Neural progenitor cell (in vitro differentiated cells): ENCODE data around the gene TXNRD1. TPM values are rescaled to one million over a fixed set of nuclear protein-coding genes. Genes with fewer than 3 reads are reported as not detected.

Source experiments
- DNase-seq: peaks from one replicate; pipeline ENCODE4 v3.0.0-alpha.2; 2016; ENCODE audit warnings: low spot score
- H2AFZ ChIP-seq: fragments of 200-600 bp; sonication (generic); replicated peaks from 2 replicates; pipeline ENCODE4 v1.6.1; 2016; ENCODE audit warnings: antibody characterized with exemption
- H3F3A ChIP-seq: fragments of 200-600 bp; sonication (generic); 2 replicates; pipeline ENCODE4 v1.6.1; 2016; ENCODE audit warnings: antibody characterized with exemption, low read depth
- H3K27ac ChIP-seq: fragments of 200-600 bp; sonication (generic); 2 replicates; pipeline ENCODE4 v1.5.1; 2016; ENCODE audit warnings: mild to moderate bottlenecking
- H3K27me3 ChIP-seq: fragments of 200-600 bp; sonication (generic); 2 replicates; pipeline ENCODE4 v1.6.1; 2016; ENCODE audit warnings: mild to moderate bottlenecking, moderate library complexity
- H3K36me3 ChIP-seq: fragments of 200-600 bp; sonication (generic); 2 replicates; pipeline ENCODE4 v1.5.1; 2016
- H3K4me1 ChIP-seq: fragments of 200-600 bp; sonication (generic); 2 replicates; pipeline ENCODE4 v1.6.1; 2016; ENCODE audit warnings: mixed run types
- H3K4me2 ChIP-seq: fragments of 200-600 bp; sonication (generic); 2 replicates; pipeline ENCODE4 v1.6.1; 2016
- H3K4me3 ChIP-seq: fragments of 200-600 bp; sonication (generic); 2 replicates; pipeline ENCODE4 v1.5.1; 2016
- H3K79me2 ChIP-seq: fragments of 200-600 bp; sonication (generic); 2 replicates; pipeline ENCODE4 v1.6.1; 2016; ENCODE audit warnings: low read depth
- H3K9ac ChIP-seq: fragments of 200-600 bp; sonication (generic); 2 replicates; pipeline ENCODE4 v1.6.1; 2016
- H3K9me3 ChIP-seq: fragments of 200-600 bp; sonication (generic); 2 replicates; pipeline ENCODE4 v1.5.1; 2016; ENCODE audit warnings: low read depth
- H4K20me1 ChIP-seq: fragments of 200-600 bp; sonication (generic); 2 replicates; pipeline ENCODE4 v1.6.1; 2016; ENCODE audit warnings: low read depth
- H3K27ac Mint-ChIP-seq: 3 replicates; pipeline ENCODE4 v1.8.0; 2021; ENCODE audit warnings: mixed read lengths
- H3K27me3 Mint-ChIP-seq: 2 replicates; pipeline ENCODE4 v1.8.0; 2022; ENCODE audit warnings: low read depth, mild to moderate bottlenecking, inconsistent platforms, moderate library complexity, mixed read lengths; ENCODE audit not compliant: insufficient read depth
- H3K36me3 Mint-ChIP-seq: 3 replicates; pipeline ENCODE4 v1.8.0; 2021; ENCODE audit warnings: mixed read lengths
- H3K4me1 Mint-ChIP-seq: 3 replicates; pipeline ENCODE4 v1.8.0; 2021; ENCODE audit warnings: mixed read lengths
- H3K4me3 Mint-ChIP-seq: 3 replicates; pipeline ENCODE4 v1.8.0; 2021; ENCODE audit warnings: mild to moderate bottlenecking, moderate library complexity, mixed read lengths
- H3K9me3 Mint-ChIP-seq: 3 replicates; pipeline ENCODE4 v1.8.0; 2020; ENCODE audit warnings: mixed read lengths
- EZH2 ChIP-seq: fragments of 200-600 bp; sonication (generic); IDR thresholded peaks from 2 replicates; pipeline ENCODE4 v1.6.1; 2017; ENCODE audit warnings: antibody characterized with exemption, mild to moderate bottlenecking, moderate library complexity
- EZH2phosphoT487 ChIP-seq: fragments of 200-600 bp; sonication (generic); IDR thresholded peaks from 2 replicates; pipeline ENCODE4 v1.6.1; 2017; ENCODE audit warnings: antibody characterized with exemption
- total RNA-seq: library from RNA; depleted of rRNA; stranded (reverse); fragments of >200 nt; gene quantifications from 2 replicates; pipeline ENCODE4 v1.2.3, GENCODE V29; 2015; ENCODE audit warnings: low replicate concordance
- TF ChIP-seq, protein P1 (sequence below): fragments of 200-600 bp; sonication (generic); IDR thresholded peaks from 2 replicates; pipeline ENCODE4 v1.5.1; 2017; ENCODE audit warnings: antibody characterized with exemption, mild to moderate bottlenecking

Gene TXNRD1
- total RNA-seq, 1 donor from 2014 or later = 99.8 TPM

DNA sequence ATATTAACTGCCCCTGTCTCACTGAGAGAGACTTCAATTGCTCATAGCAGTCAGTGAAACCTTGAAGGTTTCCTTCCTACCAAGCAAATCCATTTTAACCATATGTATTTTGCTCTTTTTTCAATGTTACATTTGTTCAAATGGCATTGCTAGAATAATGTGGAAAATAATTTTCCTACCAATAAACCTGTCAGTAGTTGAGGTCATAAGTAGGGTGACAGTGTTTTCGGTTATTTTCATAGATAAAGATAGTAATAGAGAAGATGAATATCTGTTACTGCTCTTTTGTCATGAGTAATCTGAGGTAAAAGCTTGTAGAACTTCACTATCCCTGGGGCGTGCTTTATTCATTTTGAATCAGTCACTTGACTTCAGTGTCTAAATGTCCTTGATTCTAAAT, 120.5 kb downstream of the TXNRD1 start:
- H3K9me3 Mint-ChIP-seq = no peaks in the 10 kb centered on the region

GRCh38 chr12:104337030-104337558, 121.5 kb downstream of the TXNRD1 start:
- no peaks in the 10 kb centered on the region for H3K27me3 Mint-ChIP-seq
- peaks cover 2% of the 10 kb centered on the region for H3K36me3 ChIP-seq

More for the DNA sequence above, 120.5 kb downstream of the TXNRD1 start:
- H3K4me1 ChIP-seq = no peaks in the 10 kb centered on the region
- H3K36me3 Mint-ChIP-seq = peaks cover 14% of the 10 kb centered on the region
- H3K36me3 ChIP-seq = peaks cover 10% of the 10 kb centered on the region
- no peaks in the 10 kb centered on the region for H3K27me3 ChIP-seq
- H3K9me3 ChIP-seq = no peaks in the 10 kb centered on the region
- DNase-seq = no peak
- peaks cover 15% of the 10 kb centered on the region for H3K4me1 Mint-ChIP-seq
- no peaks in the 10 kb centered on the region for H3F3A ChIP-seq
- H3K27ac Mint-ChIP-seq = no peak overlapping the region
- TF ChIP-seq EZH2 = no peak
- no peak for TF ChIP-seq EZH2phosphoT487
- TF ChIP-seq, protein P1, sequence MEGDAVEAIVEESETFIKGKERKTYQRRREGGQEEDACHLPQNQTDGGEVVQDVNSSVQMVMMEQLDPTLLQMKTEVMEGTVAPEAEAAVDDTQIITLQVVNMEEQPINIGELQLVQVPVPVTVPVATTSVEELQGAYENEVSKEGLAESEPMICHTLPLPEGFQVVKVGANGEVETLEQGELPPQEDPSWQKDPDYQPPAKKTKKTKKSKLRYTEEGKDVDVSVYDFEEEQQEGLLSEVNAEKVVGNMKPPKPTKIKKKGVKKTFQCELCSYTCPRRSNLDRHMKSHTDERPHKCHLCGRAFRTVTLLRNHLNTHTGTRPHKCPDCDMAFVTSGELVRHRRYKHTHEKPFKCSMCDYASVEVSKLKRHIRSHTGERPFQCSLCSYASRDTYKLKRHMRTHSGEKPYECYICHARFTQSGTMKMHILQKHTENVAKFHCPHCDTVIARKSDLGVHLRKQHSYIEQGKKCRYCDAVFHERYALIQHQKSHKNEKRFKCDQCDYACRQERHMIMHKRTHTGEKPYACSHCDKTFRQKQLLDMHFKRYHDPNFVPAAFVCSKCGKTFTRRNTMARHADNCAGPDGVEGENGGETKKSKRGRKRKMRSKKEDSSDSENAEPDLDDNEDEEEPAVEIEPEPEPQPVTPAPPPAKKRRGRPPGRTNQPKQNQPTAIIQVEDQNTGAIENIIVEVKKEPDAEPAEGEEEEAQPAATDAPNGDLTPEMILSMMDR = no peak
- H3K79me2 ChIP-seq = no peaks in the 10 kb centered on the region
- H4K20me1 ChIP-seq = no peaks in the 10 kb centered on the region
- H3K9ac ChIP-seq = no peak overlapping the region
- H3K4me2 ChIP-seq = no peak overlapping the region
- no peak overlapping the region for H3K4me3 ChIP-seq
- no peaks in the 10 kb centered on the region for H3K27me3 Mint-ChIP-seq
- no peak overlapping the region for H3K27ac ChIP-seq
- H3K4me3 Mint-ChIP-seq = no peak overlapping the region
- H2AFZ ChIP-seq = no peak overlapping the region

DNA sequence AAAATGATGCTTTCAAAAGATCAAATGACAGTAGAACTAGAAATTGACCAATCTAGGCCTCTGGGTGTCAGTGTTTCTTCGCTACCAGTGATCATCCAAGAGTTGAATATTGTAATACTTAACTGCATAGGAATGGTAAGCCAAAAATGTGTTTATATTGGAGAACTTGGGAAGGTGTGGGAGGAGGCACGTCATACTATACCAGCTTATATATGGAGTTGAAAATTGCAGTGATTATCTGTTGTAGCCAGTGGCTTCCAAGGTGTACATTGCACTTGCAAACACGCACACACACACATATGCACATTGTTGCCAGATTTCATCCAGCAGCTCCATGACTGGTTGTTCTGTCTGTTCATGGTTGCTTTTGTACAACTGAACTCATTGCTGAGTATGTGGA, 124.1 kb downstream of the TXNRD1 start:
- H3K27ac ChIP-seq = no peak overlapping the region

More at GRCh38 chr12:104337030-104337558, 121.5 kb downstream of the TXNRD1 start:
- Histone ChIP-seq H3K4me1 (no peaks in the 10 kb centered on the region), H3K27ac (no peak overlapping the region), H2AFZ (no peak overlapping the region), H3K4me3 (no peak overlapping the region), H3K27me3 (no peaks in the 10 kb centered on the region), H3K4me2 (no peak overlapping the region), H3K9me3 (no peaks in the 10 kb centered on the region), H4K20me1 (no peaks in the 10 kb centered on the region), H3K79me2 (no peaks in the 10 kb centered on the region), H3K9ac (no peak overlapping the region), H3F3A (no peaks in the 10 kb centered on the region)
- H3K4me3 Mint-ChIP-seq = no peak overlapping the region
- peaks cover 16% of the 10 kb centered on the region for H3K36me3 Mint-ChIP-seq
- H3K9me3 Mint-ChIP-seq = no peaks in the 10 kb centered on the region
- H3K27ac Mint-ChIP-seq = no peak overlapping the region
- H3K4me1 Mint-ChIP-seq = peaks cover 22% of the 10 kb centered on the region
- DNase-seq = no peak
- TF ChIP-seq EZH2 = no peak
- TF ChIP-seq, protein P1 = no peak
- TF ChIP-seq EZH2phosphoT487 = no peak

GRCh38 chr12:104340177-104340576, 124.6 kb downstream of the TXNRD1 start:
- peaks cover 20% of the 10 kb centered on the region for H3K36me3 Mint-ChIP-seq
- Histone ChIP-seq H3K4me1 (no peaks in the 10 kb centered on the region), H3K36me3 (no peaks in the 10 kb centered on the region), H3K27me3 (no peaks in the 10 kb centered on the region), H4K20me1 (no peaks in the 10 kb centered on the region), H3K9ac (no peak overlapping the region), H3K4me2 (no peak overlapping the region), H3K4me3 (no peak overlapping the region), H2AFZ (no peak overlapping the region), H3K79me2 (peaks cover 5% of the 10 kb centered on the region), H3F3A (no peaks in the 10 kb centered on the region), H3K27ac (no peak overlapping the region), H3K9me3 (no peaks in the 10 kb centered on the region)
- DNase-seq = no peak
- no peak overlapping the region for H3K4me3 Mint-ChIP-seq
- H3K4me1 Mint-ChIP-seq = peaks cover 29% of the 10 kb centered on the region
- H3K27me3 Mint-ChIP-seq = no peaks in the 10 kb centered on the region
- TF ChIP-seq EZH2phosphoT487 (no peak), EZH2 (no peak)
- TF ChIP-seq, protein P1 = no peak
- H3K9me3 Mint-ChIP-seq = no peaks in the 10 kb centered on the region
- no peak overlapping the region for H3K27ac Mint-ChIP-seq

More for the DNA sequence above, 124.1 kb downstream of the TXNRD1 start:
- Mint-ChIP-seq H3K27ac (no peak overlapping the region), H3K4me3 (no peak overlapping the region), H3K36me3 (peaks cover 23% of the 10 kb centered on the region), H3K27me3 (no peaks in the 10 kb centered on the region), H3K9me3 (no peaks in the 10 kb centered on the region), H3K4me1 (peaks cover 29% of the 10 kb centered on the region)
- peaks cover 5% of the 10 kb centered on the region for H3K79me2 ChIP-seq
- no peaks in the 10 kb centered on the region for H3K27me3 ChIP-seq
- TF ChIP-seq EZH2phosphoT487 = no peak
- no peaks in the 10 kb centered on the region for H3K9me3 ChIP-seq
- H3K4me1 ChIP-seq = no peaks in the 10 kb centered on the region
- no peaks in the 10 kb centered on the region for H3F3A ChIP-seq
- no peak for DNase-seq
- no peak overlapping the region for H3K9ac ChIP-seq
- no peak overlapping the region for H2AFZ ChIP-seq
- H4K20me1 ChIP-seq = no peaks in the 10 kb centered on the region
- no peak overlapping the region for H3K4me2 ChIP-seq
- no peak overlapping the region for H3K4me3 ChIP-seq
- no peaks in the 10 kb centered on the region for H3K36me3 ChIP-seq
